DMS153 treated with DMSO at 0.1 percent for 48 hours (cell line): ENCODE results near the gene RAB11FIP4.

Experiments used
- DNase-seq: peaks from one replicate; lab custom pipeline; 2025; ENCODE audit not compliant: unreplicated experiment; lab: John Stamatoyannopoulos, UW

The RAB11FIP4 gene

GRCh38 chr17:31456814-31457213 lies 65.3 kb downstream of the RAB11FIP4 start:
- DNase-seq: no peak

- DNase-seq: no peak
Measured at GRCh38 chr17:31457391-31458234, 66.1 kb downstream of the RAB11FIP4 start.

DNA sequence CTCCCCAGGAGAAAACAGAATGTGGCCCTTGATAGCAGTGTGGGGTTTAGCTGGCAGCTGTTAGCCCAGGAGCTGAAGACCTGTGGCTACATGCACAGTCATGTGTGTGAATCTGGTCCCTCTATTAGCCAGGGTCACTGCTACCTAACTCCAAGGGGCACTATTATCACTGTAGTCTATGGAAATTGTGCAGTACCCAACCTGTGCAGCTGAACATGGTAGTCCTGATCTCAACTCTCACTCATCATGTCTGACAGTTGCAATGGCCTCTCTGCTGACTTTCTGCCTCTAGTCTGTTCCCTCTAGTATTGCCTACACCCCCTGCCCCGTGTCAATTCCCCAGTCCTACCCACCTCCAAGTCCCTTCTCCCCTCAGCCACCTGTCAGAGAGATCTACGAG lies 67.4 kb downstream of the RAB11FIP4 start:
- no peak for DNase-seq

- DNase-seq: no peak
Measured at GRCh38 chr17:31459716-31460115, 68.2 kb downstream of the RAB11FIP4 start.

GRCh38 chr17:31460226-31460721 lies 68.8 kb downstream of the RAB11FIP4 start:
- no peak for DNase-seq

GRCh38 chr17:31461227-31461810 lies 69.8 kb downstream of the RAB11FIP4 start:
- no peak for DNase-seq

DNA sequence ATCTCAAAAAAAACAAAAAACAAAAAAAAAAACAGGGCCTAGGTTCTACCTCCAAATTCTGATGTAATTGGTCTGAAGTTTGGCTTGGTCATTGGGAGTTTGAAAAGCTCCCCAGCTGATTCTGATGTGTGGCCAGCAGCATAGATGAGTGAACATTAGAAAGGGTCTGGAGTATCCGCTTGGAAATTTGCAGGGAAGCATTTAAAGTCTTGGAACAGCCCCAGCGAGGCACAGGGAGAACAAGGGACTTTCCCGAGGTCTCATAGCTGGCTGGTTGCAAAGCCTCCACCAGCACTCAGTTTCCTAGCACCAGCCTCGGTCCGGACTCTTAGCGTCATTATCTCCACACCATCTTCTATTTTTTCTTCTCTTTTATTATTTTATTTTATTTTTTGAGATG lies 70.8 kb downstream of the RAB11FIP4 start:
- no peak for DNase-seq

- no peak for DNase-seq
Measured at GRCh38 chr17:31466096-31466760, 74.8 kb downstream of the RAB11FIP4 start.

GRCh38 chr17:31467502-31468256 lies 76.2 kb downstream of the RAB11FIP4 start:
- no peak for DNase-seq

DNA sequence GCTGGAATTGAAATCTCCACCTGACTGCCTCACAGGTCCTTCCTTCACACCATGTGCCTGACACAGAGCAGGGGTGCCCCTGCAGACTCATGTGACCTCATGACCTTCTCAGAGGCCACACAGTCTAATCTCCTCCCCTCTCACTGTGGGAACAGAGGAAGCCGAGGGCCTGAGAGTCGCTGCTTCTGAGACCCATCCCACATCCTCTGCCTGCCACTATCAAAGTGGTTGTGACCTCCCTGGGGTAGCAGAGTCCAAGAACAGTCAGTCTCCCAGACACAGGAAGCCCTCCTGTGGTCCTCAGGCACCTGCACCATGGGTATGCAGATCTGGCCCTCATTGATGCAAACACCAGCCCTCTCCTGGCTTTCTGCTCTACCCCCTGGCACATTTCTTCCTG lies 78.5 kb downstream of the RAB11FIP4 start:
- DNase-seq: no peak

GRCh38 chr17:31470592-31470991 lies 79.1 kb downstream of the RAB11FIP4 start:
- DNase-seq: no peak

DNA sequence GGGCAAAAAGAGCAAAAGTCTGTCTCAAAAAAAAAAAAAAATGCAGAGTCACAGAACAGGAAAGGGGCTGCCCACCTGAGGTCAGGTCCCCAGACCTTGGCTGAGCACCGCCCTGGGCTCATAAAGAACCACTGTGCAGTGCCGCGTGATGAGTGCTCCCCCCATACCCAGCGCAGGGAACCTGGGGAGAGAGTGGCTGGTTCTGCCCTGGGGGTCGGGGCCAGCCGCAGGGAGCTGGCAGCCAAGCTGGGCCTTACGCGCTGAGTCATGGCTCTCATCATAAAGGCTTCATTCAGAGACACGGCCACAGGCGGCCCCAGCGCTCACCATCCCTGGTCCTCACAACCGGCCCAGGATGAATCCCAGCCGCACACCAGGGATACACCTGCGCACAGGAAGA lies 80.7 kb downstream of the RAB11FIP4 start:
- no peak for DNase-seq

DNA sequence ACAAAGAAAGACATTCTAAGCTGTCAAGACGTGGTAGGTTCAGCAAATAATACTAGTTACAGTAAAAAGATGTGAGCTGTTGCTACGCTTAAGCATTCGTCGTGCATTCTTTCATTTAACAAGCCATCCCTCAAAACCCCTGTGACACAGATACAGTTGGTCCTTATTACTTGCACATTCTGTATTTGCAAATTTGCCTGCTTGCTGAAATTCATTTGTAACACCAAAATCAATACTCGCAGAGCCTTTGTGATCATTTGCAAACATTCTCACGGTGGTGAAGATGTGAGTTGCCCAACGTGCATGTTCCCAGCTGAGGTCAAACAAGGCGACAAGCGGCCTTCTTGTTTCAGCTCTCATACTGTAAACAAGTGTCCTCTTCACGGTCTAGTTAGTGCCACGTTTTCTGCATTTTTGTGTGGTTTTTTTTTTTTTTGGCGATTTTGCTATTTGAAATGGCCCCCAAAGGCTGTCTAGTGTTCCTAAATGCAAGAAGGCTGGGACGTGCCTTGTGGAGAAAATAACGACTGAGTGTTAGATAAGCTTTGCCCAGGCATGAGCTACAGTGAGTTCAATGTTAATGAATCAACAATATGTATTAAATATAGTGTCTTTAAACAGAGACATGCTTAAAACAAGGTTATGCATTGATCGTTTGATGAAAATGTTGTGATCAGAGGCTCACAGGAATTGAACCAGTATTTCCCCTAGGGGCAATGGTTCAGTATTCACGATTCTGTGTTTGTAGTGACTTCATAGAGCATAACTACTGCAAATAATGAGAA lies 84.1 kb downstream of the RAB11FIP4 start:
- no peak for DNase-seq

- no peak for DNase-seq
Measured at GRCh38 chr17:31476525-31477416, 85.3 kb downstream of the RAB11FIP4 start.

- no peak for DNase-seq
Measured at GRCh38 chr17:31477417-31478055, 86.1 kb downstream of the RAB11FIP4 start.

GRCh38 chr17:31479062-31479408 lies 87.6 kb downstream of the RAB11FIP4 start:
- no peak for DNase-seq

GRCh38 chr17:31479524-31479923 lies 88.0 kb downstream of the RAB11FIP4 start:
- DNase-seq: no peak

GRCh38 chr17:31480067-31480466 lies 88.6 kb downstream of the RAB11FIP4 start:
- DNase-seq: no peak
